WTC11 (cell line): ENCODE results near the gene GALK2. TPM values are rescaled to one million over a fixed set of nuclear protein-coding genes. Genes with fewer than 3 reads are reported as not detected.

Source experiments
- ATAC-seq: fragments of 200-7000 bp; cut with Tn5 transposase; 2 replicates; pipeline ENCODE4 v1.10.0; 2021; ENCODE audit warnings: mild to moderate bottlenecking, moderate library complexity
- CTCF ChIA-PET: fragments of 300-600 bp; sonication (Branson Sonifier 250); formaldehyde crosslinking; loops from one replicate; lab custom pipeline; 2021; ENCODE audit warnings: antibody characterized with exemption; lab: Charles Lee
- POLR2A ChIA-PET: fragments of 350-600 bp; sonication (Branson Sonifier 250); formaldehyde crosslinking; loops from one replicate; lab custom pipeline; 2021; ENCODE audit warnings: antibody characterized with exemption; lab: Charles Lee
- DNase-seq: peaks from one replicate; pipeline ENCODE4 v3.0.0; 2021; ENCODE audit warnings: low spot score
- H3K27ac Mint-ChIP-seq: 2 replicates; pipeline ENCODE4 v1.8.0; 2021; ENCODE audit warnings: mixed read lengths
- H3K27me3 Mint-ChIP-seq: 2 replicates; pipeline ENCODE4 v1.8.0; 2021; ENCODE audit warnings: low read depth, mild to moderate bottlenecking, moderate library complexity, mixed read lengths
- H3K36me3 Mint-ChIP-seq: 2 replicates; pipeline ENCODE4 v1.8.0; 2021; ENCODE audit warnings: mixed read lengths
- H3K4me1 Mint-ChIP-seq: 2 replicates; pipeline ENCODE4 v1.8.0; 2022; ENCODE audit warnings: mixed read lengths
- H3K4me3 Mint-ChIP-seq: 2 replicates; pipeline ENCODE4 v1.8.0; 2021; ENCODE audit warnings: mild to moderate bottlenecking, moderate library complexity, mixed read lengths
- H3K9me3 Mint-ChIP-seq: 2 replicates; pipeline ENCODE4 v1.8.0; 2021; ENCODE audit warnings: mixed read lengths
- CDX4 ChIP-seq: fragments of 250-450 bp; sonication (Bioruptor Pico); IDR thresholded peaks from 2 replicates; pipeline ENCODE4 v1.9.0; 2021; ENCODE audit warnings: moderate library complexity, mild to moderate bottlenecking, inconsistent platforms, borderline replicate concordance
- ERG ChIP-seq: fragments of 250-450 bp; sonication (Bioruptor Pico); IDR thresholded peaks from 2 replicates; pipeline ENCODE4 v1.8.0; 2021; ENCODE audit warnings: mild to moderate bottlenecking
- FOXJ3 ChIP-seq: sonication (generic); formaldehyde crosslinking; IDR thresholded peaks from 2 replicates; pipeline ENCODE4 v1.9.0; 2021; ENCODE audit warnings: missing genetic modification reagents, mild to moderate bottlenecking, borderline replicate concordance
- GABPB1 ChIP-seq: sonication (generic); formaldehyde crosslinking; IDR thresholded peaks from 2 replicates; pipeline ENCODE4 v1.8.1; 2023; ENCODE audit warnings: mild to moderate bottlenecking, missing genetic modification reagents
- JUN ChIP-seq: sonication (generic); formaldehyde crosslinking; IDR thresholded peaks from 2 replicates; pipeline ENCODE4 v1.8.0; 2023; ENCODE audit warnings: mild to moderate bottlenecking, missing genetic modification reagents
- NFE2L1 ChIP-seq: sonication (generic); formaldehyde crosslinking; IDR thresholded peaks from 2 replicates; pipeline ENCODE4 v1.8.1; 2023; ENCODE audit warnings: missing genetic modification reagents
- OVOL2 ChIP-seq: fragments of 250-450 bp; sonication (Bioruptor Pico); IDR thresholded peaks from 2 replicates; pipeline ENCODE4 v1.9.0; 2021; ENCODE audit warnings: mild to moderate bottlenecking, borderline replicate concordance
- TEAD1 ChIP-seq: sonication (generic); formaldehyde crosslinking; IDR thresholded peaks from 2 replicates; pipeline ENCODE4 v1.8.0; 2022; ENCODE audit warnings: mild to moderate bottlenecking, missing genetic modification reagents
- TP53 ChIP-seq: sonication (generic); formaldehyde crosslinking; IDR thresholded peaks from 2 replicates; pipeline ENCODE4 v1.8.1; 2023; ENCODE audit warnings: mild to moderate bottlenecking, missing genetic modification reagents
- ZNF232 ChIP-seq: sonication (generic); formaldehyde crosslinking; IDR thresholded peaks from 2 replicates; pipeline ENCODE4 v1.8.0; 2022; ENCODE audit warnings: mild to moderate bottlenecking, missing genetic modification reagents
- ZNF532 ChIP-seq: fragments of 250-450 bp; sonication (Bioruptor Pico); IDR thresholded peaks from 2 replicates; pipeline ENCODE4 v1.9.0; 2021; ENCODE audit warnings: mild to moderate bottlenecking, borderline replicate concordance
- ZNF671 ChIP-seq: fragments of 250-450 bp; sonication (Bioruptor Pico); IDR thresholded peaks from 2 replicates; pipeline ENCODE4 v1.8.0; 2021; ENCODE audit warnings: mild to moderate bottlenecking
- total RNA-seq: library from RNA; stranded (reverse); gene quantifications from 3 replicates; pipeline ENCODE4 v1.2.3, GENCODE V29; 2021
- TF ChIP-seq, protein P1 (sequence below): sonication (generic); formaldehyde crosslinking; conservative IDR thresholded peaks from 2 replicates; pipeline ENCODE4 v1.8.1; 2023; ENCODE audit warnings: mild to moderate bottlenecking, low read depth, missing genetic modification reagents, moderate library complexity
- TF ChIP-seq, protein P2 (sequence below): sonication (generic); formaldehyde crosslinking; IDR thresholded peaks from 2 replicates; pipeline ENCODE4 v1.8.0; 2022; ENCODE audit warnings: mild to moderate bottlenecking, missing genetic modification reagents
- TF ChIP-seq, protein P3 (sequence below): sonication (generic); formaldehyde crosslinking; IDR thresholded peaks from 2 replicates; pipeline ENCODE4 v1.8.1; 2022; ENCODE audit warnings: missing genetic modification reagents, borderline replicate concordance

Gene GALK2
- total RNA-seq, 1 experiment from 2014 or later: 16.9 TPM

GRCh38 chr15:49124371-49124770, 45.7 kb upstream of the GALK2 start:
- Mint-ChIP-seq H3K4me3 (no peak overlapping the region), H3K4me1 (peaks cover 6% of the 10 kb centered on the region), H3K27me3 (no peaks in the 10 kb centered on the region), H3K36me3 (peaks cover 19% of the 10 kb centered on the region), H3K27ac (no peak overlapping the region), H3K9me3 (no peaks in the 10 kb centered on the region)
- ChIA-PET POLR2A (no interaction called here), CTCF (interaction anchor here (0.9 to 1.3 kb wide), 2 partner anchors 20 to 263 kb away, joined by 3 to 4 read pairs; no protein-coding TSS in a partner anchor)
- ATAC-seq: no peak
- no peak for TF ChIP-seq ZNF532 (CRISPR knock-in tag)
- no peak for TF ChIP-seq ZNF671
- TF ChIP-seq ERG (CRISPR knock-in tag): no peak
- TF ChIP-seq OVOL2 (CRISPR knock-in tag): no peak
- TF ChIP-seq JUN: no peak
- no peak for TF ChIP-seq CDX4 (CRISPR knock-in tag)
- TF ChIP-seq, protein P1, sequence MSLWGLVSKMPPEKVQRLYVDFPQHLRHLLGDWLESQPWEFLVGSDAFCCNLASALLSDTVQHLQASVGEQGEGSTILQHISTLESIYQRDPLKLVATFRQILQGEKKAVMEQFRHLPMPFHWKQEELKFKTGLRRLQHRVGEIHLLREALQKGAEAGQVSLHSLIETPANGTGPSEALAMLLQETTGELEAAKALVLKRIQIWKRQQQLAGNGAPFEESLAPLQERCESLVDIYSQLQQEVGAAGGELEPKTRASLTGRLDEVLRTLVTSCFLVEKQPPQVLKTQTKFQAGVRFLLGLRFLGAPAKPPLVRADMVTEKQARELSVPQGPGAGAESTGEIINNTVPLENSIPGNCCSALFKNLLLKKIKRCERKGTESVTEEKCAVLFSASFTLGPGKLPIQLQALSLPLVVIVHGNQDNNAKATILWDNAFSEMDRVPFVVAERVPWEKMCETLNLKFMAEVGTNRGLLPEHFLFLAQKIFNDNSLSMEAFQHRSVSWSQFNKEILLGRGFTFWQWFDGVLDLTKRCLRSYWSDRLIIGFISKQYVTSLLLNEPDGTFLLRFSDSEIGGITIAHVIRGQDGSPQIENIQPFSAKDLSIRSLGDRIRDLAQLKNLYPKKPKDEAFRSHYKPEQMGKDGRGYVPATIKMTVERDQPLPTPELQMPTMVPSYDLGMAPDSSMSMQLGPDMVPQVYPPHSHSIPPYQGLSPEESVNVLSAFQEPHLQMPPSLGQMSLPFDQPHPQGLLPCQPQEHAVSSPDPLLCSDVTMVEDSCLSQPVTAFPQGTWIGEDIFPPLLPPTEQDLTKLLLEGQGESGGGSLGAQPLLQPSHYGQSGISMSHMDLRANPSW (CRISPR knock-in tag): no peak
- no peak for TF ChIP-seq TP53 (CRISPR knock-in tag)
- no peak for TF ChIP-seq GABPB1 (CRISPR knock-in tag)
- TF ChIP-seq FOXJ3 (CRISPR knock-in tag): no peak
- TF ChIP-seq NFE2L1 (CRISPR knock-in tag): no peak
- TF ChIP-seq, protein P2, sequence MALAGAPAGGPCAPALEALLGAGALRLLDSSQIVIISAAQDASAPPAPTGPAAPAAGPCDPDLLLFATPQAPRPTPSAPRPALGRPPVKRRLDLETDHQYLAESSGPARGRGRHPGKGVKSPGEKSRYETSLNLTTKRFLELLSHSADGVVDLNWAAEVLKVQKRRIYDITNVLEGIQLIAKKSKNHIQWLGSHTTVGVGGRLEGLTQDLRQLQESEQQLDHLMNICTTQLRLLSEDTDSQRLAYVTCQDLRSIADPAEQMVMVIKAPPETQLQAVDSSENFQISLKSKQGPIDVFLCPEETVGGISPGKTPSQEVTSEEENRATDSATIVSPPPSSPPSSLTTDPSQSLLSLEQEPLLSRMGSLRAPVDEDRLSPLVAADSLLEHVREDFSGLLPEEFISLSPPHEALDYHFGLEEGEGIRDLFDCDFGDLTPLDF (CRISPR knock-in tag): no peak
- no peak for TF ChIP-seq TEAD1 (CRISPR knock-in tag)
- DNase-seq: no peak

DNA sequence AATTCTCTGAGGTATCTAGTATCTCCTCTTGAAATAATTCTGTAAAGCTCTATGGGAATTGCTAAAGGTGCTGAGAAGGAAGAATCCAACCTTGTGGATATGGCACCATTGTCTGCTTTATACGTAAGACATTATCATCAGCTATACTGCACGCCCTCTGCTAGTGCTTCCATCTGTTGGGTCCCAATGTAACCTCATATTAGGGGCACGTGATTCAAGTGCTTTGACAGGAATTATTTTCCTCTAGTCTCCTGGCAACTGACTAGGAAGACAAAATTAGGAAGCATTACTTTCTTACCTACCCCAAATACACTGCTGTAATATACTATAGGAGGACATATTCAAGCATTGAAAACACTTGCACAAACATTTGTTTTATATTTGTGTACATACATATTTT, 38.6 kb upstream of the GALK2 start:
- H3K9me3 Mint-ChIP-seq: no peaks in the 10 kb centered on the region
- TF ChIP-seq, protein P3, sequence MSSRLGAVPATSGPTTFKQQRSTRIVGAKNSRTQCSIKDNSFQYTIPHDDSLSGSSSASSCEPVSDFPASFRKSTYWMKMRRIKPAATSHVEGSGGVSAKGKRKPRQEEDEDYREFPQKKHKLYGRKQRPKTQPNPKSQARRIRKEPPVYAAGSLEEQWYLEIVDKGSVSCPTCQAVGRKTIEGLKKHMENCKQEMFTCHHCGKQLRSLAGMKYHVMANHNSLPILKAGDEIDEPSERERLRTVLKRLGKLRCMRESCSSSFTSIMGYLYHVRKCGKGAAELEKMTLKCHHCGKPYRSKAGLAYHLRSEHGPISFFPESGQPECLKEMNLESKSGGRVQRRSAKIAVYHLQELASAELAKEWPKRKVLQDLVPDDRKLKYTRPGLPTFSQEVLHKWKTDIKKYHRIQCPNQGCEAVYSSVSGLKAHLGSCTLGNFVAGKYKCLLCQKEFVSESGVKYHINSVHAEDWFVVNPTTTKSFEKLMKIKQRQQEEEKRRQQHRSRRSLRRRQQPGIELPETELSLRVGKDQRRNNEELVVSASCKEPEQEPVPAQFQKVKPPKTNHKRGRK (CRISPR knock-in tag): no peak
- TF ChIP-seq ZNF232 (CRISPR knock-in tag): no peak
- DNase-seq: no peak
- CTCF ChIA-PET: no interaction called here
- H3K36me3 Mint-ChIP-seq: peaks cover 61% of the 10 kb centered on the region
- ATAC-seq: no peak
- no peaks in the 10 kb centered on the region for H3K27me3 Mint-ChIP-seq
- H3K4me1 Mint-ChIP-seq: no peaks in the 10 kb centered on the region
- H3K4me3 Mint-ChIP-seq: no peak overlapping the region
- POLR2A ChIA-PET: no interaction called here
- no peak overlapping the region for H3K27ac Mint-ChIP-seq
